Tibial nerve (tissue), 4 donors: ENCODE data around the gene AIG1.
A peak's percentile ranks its signal among the peaks of the same experiment; 100 is the strongest.

Source experiments
- CTCF ChIP-seq, 5 experiments: fragments of 200-600 bp in 3 of 5; fragments of 450-650 bp in 2 of 5; sonication (generic) in 3 of 5; IDR thresholded peaks; one replicate each; pipeline ENCODE4 v1.5.1; 2016 to 2019; ENCODE audit warnings: antibody characterized with exemption in 5 of 5, mild to moderate bottlenecking in 3 of 5, moderate library complexity in 2 of 5
- EP300 ChIP-seq, 2 donors: sonication (generic); formaldehyde crosslinking; IDR thresholded peaks; one replicate each; pipeline ENCODE4 v1.6.1; 2017; ENCODE audit warnings: antibody characterized with exemption in 2 of 2, mild to moderate bottlenecking in 1 of 2

- peak in 2 of 5 experiments; percentile 13 to 31 for TF ChIP-seq CTCF (IDR thresholded peaks at IDR 0.05)
- no peak for TF ChIP-seq EP300 (IDR thresholded peaks at IDR 0.05)
Observed at GRCh38 chr6:143232849-143233248, 172.2 kb downstream of the AIG1 start.
